ENCODE data around the gene SETD5.

DNA sequence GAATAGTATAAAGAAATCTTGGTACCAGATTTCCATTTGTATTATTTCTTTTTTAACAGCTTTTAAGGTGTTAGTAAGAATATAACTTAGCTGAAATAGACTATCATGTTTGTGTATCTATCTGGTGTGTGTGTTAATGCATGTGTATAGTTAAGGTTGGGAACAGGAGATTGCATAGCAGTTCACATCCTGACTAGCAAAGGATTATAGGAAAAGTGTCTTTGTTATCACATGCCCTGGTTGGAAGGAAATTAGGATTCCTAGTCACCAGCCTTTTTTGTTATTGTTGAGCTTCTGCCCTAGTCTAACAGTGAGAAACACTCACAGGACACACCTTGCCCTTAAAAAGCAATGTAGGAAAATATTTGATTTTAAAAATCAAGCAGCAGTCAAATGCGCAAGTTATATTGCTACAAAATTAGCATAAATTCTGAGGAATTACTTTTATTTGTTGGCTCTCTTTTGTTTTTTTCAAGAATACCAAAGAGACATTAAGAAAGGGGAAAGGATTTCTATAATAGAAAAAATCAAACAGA, 58.2 kb downstream of the SETD5 start:
- TF ChIP-seq POLR2A (IDR thresholded peaks at IDR 0.05; ENCODE audit: low read depth, low read length), result no peak
- TF ChIP-seq, protein P1, sequence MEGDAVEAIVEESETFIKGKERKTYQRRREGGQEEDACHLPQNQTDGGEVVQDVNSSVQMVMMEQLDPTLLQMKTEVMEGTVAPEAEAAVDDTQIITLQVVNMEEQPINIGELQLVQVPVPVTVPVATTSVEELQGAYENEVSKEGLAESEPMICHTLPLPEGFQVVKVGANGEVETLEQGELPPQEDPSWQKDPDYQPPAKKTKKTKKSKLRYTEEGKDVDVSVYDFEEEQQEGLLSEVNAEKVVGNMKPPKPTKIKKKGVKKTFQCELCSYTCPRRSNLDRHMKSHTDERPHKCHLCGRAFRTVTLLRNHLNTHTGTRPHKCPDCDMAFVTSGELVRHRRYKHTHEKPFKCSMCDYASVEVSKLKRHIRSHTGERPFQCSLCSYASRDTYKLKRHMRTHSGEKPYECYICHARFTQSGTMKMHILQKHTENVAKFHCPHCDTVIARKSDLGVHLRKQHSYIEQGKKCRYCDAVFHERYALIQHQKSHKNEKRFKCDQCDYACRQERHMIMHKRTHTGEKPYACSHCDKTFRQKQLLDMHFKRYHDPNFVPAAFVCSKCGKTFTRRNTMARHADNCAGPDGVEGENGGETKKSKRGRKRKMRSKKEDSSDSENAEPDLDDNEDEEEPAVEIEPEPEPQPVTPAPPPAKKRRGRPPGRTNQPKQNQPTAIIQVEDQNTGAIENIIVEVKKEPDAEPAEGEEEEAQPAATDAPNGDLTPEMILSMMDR (conservative IDR thresholded peaks at IDR 0.05; ENCODE audit: low read depth, low read length), result no peak
- TF ChIP-seq, protein P2, sequence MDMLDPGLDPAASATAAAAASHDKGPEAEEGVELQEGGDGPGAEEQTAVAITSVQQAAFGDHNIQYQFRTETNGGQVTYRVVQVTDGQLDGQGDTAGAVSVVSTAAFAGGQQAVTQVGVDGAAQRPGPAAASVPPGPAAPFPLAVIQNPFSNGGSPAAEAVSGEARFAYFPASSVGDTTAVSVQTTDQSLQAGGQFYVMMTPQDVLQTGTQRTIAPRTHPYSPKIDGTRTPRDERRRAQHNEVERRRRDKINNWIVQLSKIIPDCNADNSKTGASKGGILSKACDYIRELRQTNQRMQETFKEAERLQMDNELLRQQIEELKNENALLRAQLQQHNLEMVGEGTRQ (IDR thresholded peaks at IDR 0.05; ENCODE audit: low read depth, low read length), result no peak
- TF ChIP-seq CEBPB (IDR thresholded peaks at IDR 0.05; ENCODE audit: low read depth, low read length), result no peak
- TF ChIP-seq NFE2L2 (IDR thresholded peaks at IDR 0.05; ENCODE audit: low read depth, low read length), result no peak
- TF ChIP-seq, protein P3, sequence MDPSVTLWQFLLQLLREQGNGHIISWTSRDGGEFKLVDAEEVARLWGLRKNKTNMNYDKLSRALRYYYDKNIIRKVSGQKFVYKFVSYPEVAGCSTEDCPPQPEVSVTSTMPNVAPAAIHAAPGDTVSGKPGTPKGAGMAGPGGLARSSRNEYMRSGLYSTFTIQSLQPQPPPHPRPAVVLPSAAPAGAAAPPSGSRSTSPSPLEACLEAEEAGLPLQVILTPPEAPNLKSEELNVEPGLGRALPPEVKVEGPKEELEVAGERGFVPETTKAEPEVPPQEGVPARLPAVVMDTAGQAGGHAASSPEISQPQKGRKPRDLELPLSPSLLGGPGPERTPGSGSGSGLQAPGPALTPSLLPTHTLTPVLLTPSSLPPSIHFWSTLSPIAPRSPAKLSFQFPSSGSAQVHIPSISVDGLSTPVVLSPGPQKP (IDR thresholded peaks at IDR 0.05; ENCODE audit: borderline replicate concordance, low read depth, low read length), result no peak
- TF ChIP-seq MAFK (IDR thresholded peaks at IDR 0.05; ENCODE audit: low read depth, low read length), result no peak
- no peak for TF ChIP-seq RAD21 (IDR thresholded peaks at IDR 0.05; ENCODE audit: low read length)
- TF ChIP-seq FOS (IDR thresholded peaks at IDR 0.05; ENCODE audit: low read depth, low read length), result no peak
- TF ChIP-seq SMC3 (IDR thresholded peaks at IDR 0.05; ENCODE audit: low read depth, low read length), result no peak
- no peak for TF ChIP-seq RCOR1 (IDR thresholded peaks at IDR 0.05; ENCODE audit: insufficient replicate concordance, low read length)
- no peak for TF ChIP-seq MXI1 (IDR thresholded peaks at IDR 0.05; ENCODE audit: borderline replicate concordance, low read depth, low read length)

All from IMR-90 (cell line).